ENCODE results near the gene OTUD7B. TPM values are rescaled to one million over a fixed set of nuclear protein-coding genes. Genes with fewer than 3 reads are reported as not detected.

OTUD7B gene
- total RNA-seq, 1 experiment from 2014 or later = 13.3 TPM

GRCh38 chr1:150017206-150017750, 6.8 kb upstream of the OTUD7B start:
- peaks cover 10% of the 10 kb centered on the region for H3K4me1 ChIP-seq
- no peak overlapping the region for H3K27ac ChIP-seq
- no peaks in the 10 kb centered on the region for H3K9me3 ChIP-seq (replicated peaks)
- H3K36me3 ChIP-seq = no peaks in the 10 kb centered on the region
- no peak for DNase-seq
- H3K27me3 ChIP-seq = no peaks in the 10 kb centered on the region
- H3K4me3 ChIP-seq = no peak overlapping the region

GRCh38 chr1:150015651-150016131, 5.2 kb upstream of the OTUD7B start:
- peaks cover 24% of the 10 kb centered on the region for H3K4me1 ChIP-seq
- H3K9me3 ChIP-seq (replicated peaks) = no peaks in the 10 kb centered on the region
- no peak overlapping the region for H3K4me3 ChIP-seq
- H3K27me3 ChIP-seq = no peaks in the 10 kb centered on the region
- no peaks in the 10 kb centered on the region for H3K36me3 ChIP-seq
- H3K27ac ChIP-seq = no peak overlapping the region
- no peak for DNase-seq

- Histone ChIP-seq H3K27ac (peak overlapping the region; percentile 39), H3K4me3 (no peak overlapping the region), H3K27me3 (no peaks in the 10 kb centered on the region), H3K9me3 (replicated peaks) (no peaks in the 10 kb centered on the region), H3K4me1 (peaks cover 29% of the 10 kb centered on the region), H3K36me3 (no peaks in the 10 kb centered on the region)
- DNase-seq = peak; percentile 56 to 70
These were observed 2.1 kb upstream of the OTUD7B start for GRCh38 chr1:150012611-150013010.

GRCh38 chr1:150009604-150010392, 728 bp downstream of the OTUD7B start:
- H3K27ac ChIP-seq = peak overlapping the region; percentile 84
- DNase-seq = peak; percentile 59 to 65
- no peaks in the 10 kb centered on the region for H3K27me3 ChIP-seq
- peaks cover 29% of the 10 kb centered on the region for H3K4me1 ChIP-seq
- H3K36me3 ChIP-seq = peaks cover 2% of the 10 kb centered on the region; the same call in 1 of the 2 replicates
- peak overlapping the region; percentile 84 for H3K4me3 ChIP-seq
- no peaks in the 10 kb centered on the region for H3K9me3 ChIP-seq (replicated peaks)

- Histone ChIP-seq H3K36me3 (peaks cover 2% of the 10 kb centered on the region; the same call in 1 of the 2 replicates), H3K4me1 (peaks cover 29% of the 10 kb centered on the region), H3K4me3 (peak overlapping the region; percentile 84), H3K9me3 (replicated peaks) (no peaks in the 10 kb centered on the region), H3K27ac (peak overlapping the region; percentile 84; the same call in 1 of the 2 replicates), H3K27me3 (no peaks in the 10 kb centered on the region)
- no peak for DNase-seq
These were observed 1.8 kb downstream of the OTUD7B start for GRCh38 chr1:150008699-150009098.

- peaks cover 15% of the 10 kb centered on the region for H3K4me1 ChIP-seq
- H3K27ac ChIP-seq = no peak overlapping the region
- H3K9me3 ChIP-seq (replicated peaks) = no peaks in the 10 kb centered on the region
- H3K36me3 ChIP-seq = peaks cover 2% of the 10 kb centered on the region; the same call in 1 of the 2 replicates
- H3K27me3 ChIP-seq = no peaks in the 10 kb centered on the region
- no peak for DNase-seq
- H3K4me3 ChIP-seq = no peak overlapping the region
These were observed 3.6 kb downstream of the OTUD7B start for GRCh38 chr1:150006881-150007421.

- Histone ChIP-seq H3K27me3 (no peaks in the 10 kb centered on the region), H3K4me3 (no peak overlapping the region), H3K36me3 (peaks cover 2% of the 10 kb centered on the region; the same call in 1 of the 2 replicates), H3K9me3 (replicated peaks) (no peaks in the 10 kb centered on the region), H3K4me1 (peaks cover 5% of the 10 kb centered on the region; the same call in 1 of the 2 replicates), H3K27ac (no peak overlapping the region)
- no peak for DNase-seq
These were observed 4.9 kb downstream of the OTUD7B start for GRCh38 chr1:150005606-150006005.

- DNase-seq = no peak
- peaks cover 5% of the 10 kb centered on the region; the same call in 1 of the 2 replicates for H3K4me1 ChIP-seq
These were observed 6.7 kb downstream of the OTUD7B start for GRCh38 chr1:150003801-150004200.

GRCh38 chr1:150002217-150002616, 8.3 kb downstream of the OTUD7B start:
- 0 out of 2 replicates have a peak, but pooled peaks cover 5% of the 10 kb centered on the region for H3K36me3 ChIP-seq
- no peak overlapping the region for H3K4me3 ChIP-seq
- H3K27me3 ChIP-seq = no peaks in the 10 kb centered on the region

More at GRCh38 chr1:150003801-150004200, 6.7 kb downstream of the OTUD7B start:
- peaks cover 8% of the 10 kb centered on the region; the same call in 1 of the 2 replicates for H3K36me3 ChIP-seq
- H3K4me3 ChIP-seq = no peak overlapping the region
- no peaks in the 10 kb centered on the region for H3K9me3 ChIP-seq (replicated peaks)
- no peak overlapping the region for H3K27ac ChIP-seq
- H3K27me3 ChIP-seq = no peaks in the 10 kb centered on the region

GRCh38 chr1:150001415-150001814, 9.1 kb downstream of the OTUD7B start:
- H3K27me3 ChIP-seq = no peaks in the 10 kb centered on the region
- H3K4me3 ChIP-seq = no peak overlapping the region
- H3K36me3 ChIP-seq = peaks cover 8% of the 10 kb centered on the region; the same call in 1 of the 2 replicates
- no peak for DNase-seq
- no peaks in the 10 kb centered on the region for H3K4me1 ChIP-seq
- no peaks in the 10 kb centered on the region for H3K9me3 ChIP-seq (replicated peaks)
- no peak overlapping the region for H3K27ac ChIP-seq

More at GRCh38 chr1:150002217-150002616, 8.3 kb downstream of the OTUD7B start:
- H3K4me1 ChIP-seq = no peaks in the 10 kb centered on the region
- no peak overlapping the region for H3K27ac ChIP-seq
- H3K9me3 ChIP-seq (replicated peaks) = no peaks in the 10 kb centered on the region
- no peak for DNase-seq

- Histone ChIP-seq H3K36me3 (peaks cover 16% of the 10 kb centered on the region; the same call in 1 of the 2 replicates), H3K27ac (no peak overlapping the region), H3K9me3 (replicated peaks) (no peaks in the 10 kb centered on the region), H3K27me3 (no peaks in the 10 kb centered on the region), H3K4me3 (no peak overlapping the region), H3K4me1 (no peaks in the 10 kb centered on the region)
- DNase-seq = no peak
These were observed 12.8 kb downstream of the OTUD7B start for GRCh38 chr1:149997585-149998262.

GRCh38 chr1:149995927-149996326, 14.6 kb downstream of the OTUD7B start:
- H3K9me3 ChIP-seq (replicated peaks) = no peaks in the 10 kb centered on the region
- no peak overlapping the region for H3K4me3 ChIP-seq
- no peaks in the 10 kb centered on the region for H3K4me1 ChIP-seq
- no peaks in the 10 kb centered on the region for H3K27me3 ChIP-seq
- peaks cover 16% of the 10 kb centered on the region; the same call in 1 of the 2 replicates for H3K36me3 ChIP-seq
- H3K27ac ChIP-seq = no peak overlapping the region
- DNase-seq = no peak

- H3K9me3 ChIP-seq (replicated peaks) = no peaks in the 10 kb centered on the region
- H3K36me3 ChIP-seq = peaks cover 11% of the 10 kb centered on the region; the same call in 1 of the 2 replicates
- no peaks in the 10 kb centered on the region for H3K4me1 ChIP-seq
- DNase-seq = no peak
- no peak overlapping the region for H3K27ac ChIP-seq
- no peaks in the 10 kb centered on the region for H3K27me3 ChIP-seq
- no peak overlapping the region for H3K4me3 ChIP-seq
These were observed 16.8 kb downstream of the OTUD7B start for GRCh38 chr1:149993764-149994163.

- Histone ChIP-seq H3K9me3 (replicated peaks) (no peaks in the 10 kb centered on the region), H3K36me3 (peaks cover 11% of the 10 kb centered on the region; the same call in 1 of the 2 replicates), H3K4me3 (no peak overlapping the region), H3K4me1 (no peaks in the 10 kb centered on the region), H3K27me3 (no peaks in the 10 kb centered on the region), H3K27ac (no peak overlapping the region)
- no peak for DNase-seq
These were observed 17.3 kb downstream of the OTUD7B start for GRCh38 chr1:149993181-149993580.

All from SJCRH30 (cell line).